ENCODE results near the gene TYR. TPM values are rescaled to one million over a fixed set of nuclear protein-coding genes. Genes with fewer than 3 reads are reported as not detected.

Gene TYR
- total and polyA plus RNA-seq, 2 donors (not counting 1 experiment from before 2014, with no cell fraction given) = not detected

- no peak overlapping the region for H2AFZ ChIP-seq (ENCODE audit: insufficient read depth, low read depth, low read length, poor library complexity, severe bottlenecking)
- H3K27ac ChIP-seq (ENCODE audit: low read length in 2 of 2) = no peak overlapping the region
- H3K4me3 Mint-ChIP-seq = no peak overlapping the region
- no peaks in the 10 kb centered on the region for H3K27me3 ChIP-seq (replicated peaks in 1 of 4; ENCODE audit: control extremely low read depth in 1 of 4, control insufficient read depth in 3 of 4, insufficient read depth in 4 of 4, low read length in 3 of 4)
- CTCF ChIA-PET = interaction anchor here (0.7 kb wide), 1 partner anchor 68 kb away, joined by 3 read pairs; no protein-coding TSS in a partner anchor
- H3K27me3 Mint-ChIP-seq = no peaks in the 10 kb centered on the region
- TF ChIP-seq, protein P1, sequence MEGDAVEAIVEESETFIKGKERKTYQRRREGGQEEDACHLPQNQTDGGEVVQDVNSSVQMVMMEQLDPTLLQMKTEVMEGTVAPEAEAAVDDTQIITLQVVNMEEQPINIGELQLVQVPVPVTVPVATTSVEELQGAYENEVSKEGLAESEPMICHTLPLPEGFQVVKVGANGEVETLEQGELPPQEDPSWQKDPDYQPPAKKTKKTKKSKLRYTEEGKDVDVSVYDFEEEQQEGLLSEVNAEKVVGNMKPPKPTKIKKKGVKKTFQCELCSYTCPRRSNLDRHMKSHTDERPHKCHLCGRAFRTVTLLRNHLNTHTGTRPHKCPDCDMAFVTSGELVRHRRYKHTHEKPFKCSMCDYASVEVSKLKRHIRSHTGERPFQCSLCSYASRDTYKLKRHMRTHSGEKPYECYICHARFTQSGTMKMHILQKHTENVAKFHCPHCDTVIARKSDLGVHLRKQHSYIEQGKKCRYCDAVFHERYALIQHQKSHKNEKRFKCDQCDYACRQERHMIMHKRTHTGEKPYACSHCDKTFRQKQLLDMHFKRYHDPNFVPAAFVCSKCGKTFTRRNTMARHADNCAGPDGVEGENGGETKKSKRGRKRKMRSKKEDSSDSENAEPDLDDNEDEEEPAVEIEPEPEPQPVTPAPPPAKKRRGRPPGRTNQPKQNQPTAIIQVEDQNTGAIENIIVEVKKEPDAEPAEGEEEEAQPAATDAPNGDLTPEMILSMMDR (IDR thresholded peaks at IDR 0.05) = no peak
- TF ChIP-seq EZH2 (IDR thresholded peaks at IDR 0.05; ENCODE audit: borderline replicate concordance, insufficient read depth, low read depth, low read length, poor library complexity, severe bottlenecking) = no peak
- no peak overlapping the region for H3K4me2 ChIP-seq (replicated peaks; ENCODE audit: low read depth, low read length, poor library complexity, severe bottlenecking)
- H3K9me3 Mint-ChIP-seq (ENCODE audit: insufficient read depth) = peaks cover 3% of the 10 kb centered on the region
- H3K9ac ChIP-seq (ENCODE audit: low read length) = no peak overlapping the region
- DNase-seq (no peak), ATAC-seq (ENCODE audit: low read depth) (no peak)
- no peaks in the 10 kb centered on the region for H3K9me3 ChIP-seq (ENCODE audit: control extremely low read depth in 1 of 3, control insufficient read depth in 2 of 3, insufficient read depth in 1 of 3, low read length in 2 of 3)
- no CpG with 5 or more reads among the region's 2 CpGs for WGBS (ENCODE audit: insufficient coverage)
- H3K36me3 ChIP-seq (replicated peaks in 1 of 2; ENCODE audit: control extremely low read depth in 1 of 2, control insufficient read depth in 1 of 2, extremely low read depth in 1 of 2, insufficient read depth in 2 of 2, low read length in 1 of 2) = no peaks in the 10 kb centered on the region
- H3K4me3 ChIP-seq (ENCODE audit: control extremely low read depth in 1 of 5, extremely low read depth in 1 of 5, insufficient read depth in 1 of 5, low read depth in 2 of 5, low read length in 4 of 5) = no peak overlapping the region
- H3K79me2 ChIP-seq (ENCODE audit: control insufficient read depth, insufficient read depth, low read length) = no peaks in the 10 kb centered on the region
- H4K20me1 ChIP-seq (ENCODE audit: control insufficient read depth, insufficient read depth, low read length, poor library complexity, severe bottlenecking) = no peaks in the 10 kb centered on the region
- H3K27ac Mint-ChIP-seq = no peak overlapping the region
- POLR2A ChIA-PET = no interaction called here
- no peaks in the 10 kb centered on the region for H3K4me1 Mint-ChIP-seq
- no peaks in the 10 kb centered on the region for H3K4me1 ChIP-seq (ENCODE audit: control insufficient read depth in 2 of 2, insufficient read depth in 2 of 2, low read length in 2 of 2)
- intact Hi-C loops (cut with micrococcal nuclease) = no loop called here
Observed at GRCh38 chr11:89189776-89190175, 12.1 kb downstream of the TYR start.

GRCh38 chr11:89201138-89201537, 23.5 kb downstream of the TYR start:
- intact Hi-C loops (cut with micrococcal nuclease) = no loop called here
- Histone ChIP-seq H3K27me3 (replicated peaks in 1 of 4; ENCODE audit: control extremely low read depth in 1 of 4, control insufficient read depth in 3 of 4, insufficient read depth in 4 of 4, low read length in 3 of 4) (no peaks in the 10 kb centered on the region), H4K20me1 (ENCODE audit: control insufficient read depth, insufficient read depth, low read length, poor library complexity, severe bottlenecking) (no peaks in the 10 kb centered on the region), H2AFZ (ENCODE audit: insufficient read depth, low read depth, low read length, poor library complexity, severe bottlenecking) (no peak overlapping the region), H3K79me2 (ENCODE audit: control insufficient read depth, insufficient read depth, low read length) (no peaks in the 10 kb centered on the region), H3K4me1 (ENCODE audit: control insufficient read depth in 2 of 2, insufficient read depth in 2 of 2, low read length in 2 of 2) (no peaks in the 10 kb centered on the region), H3K9ac (ENCODE audit: low read length) (no peak overlapping the region), H3K27ac (ENCODE audit: low read length in 2 of 2) (no peak overlapping the region), H3K36me3 (replicated peaks in 1 of 2; ENCODE audit: control extremely low read depth in 1 of 2, control insufficient read depth in 1 of 2, extremely low read depth in 1 of 2, insufficient read depth in 2 of 2, low read length in 1 of 2) (no peaks in the 10 kb centered on the region), H3K4me3 (ENCODE audit: control extremely low read depth in 1 of 5, extremely low read depth in 1 of 5, insufficient read depth in 1 of 5, low read depth in 2 of 5, low read length in 4 of 5) (no peak overlapping the region), H3K9me3 (ENCODE audit: control extremely low read depth in 1 of 3, control insufficient read depth in 2 of 3, insufficient read depth in 1 of 3, low read length in 2 of 3) (no peaks in the 10 kb centered on the region), H3K4me2 (replicated peaks; ENCODE audit: low read depth, low read length, poor library complexity, severe bottlenecking) (no peak overlapping the region)
- ChIA-PET POLR2A (no interaction called here), CTCF (no interaction called here)
- Mint-ChIP-seq H3K27ac (no peak overlapping the region), H3K27me3 (no peaks in the 10 kb centered on the region), H3K9me3 (ENCODE audit: insufficient read depth) (no peaks in the 10 kb centered on the region), H3K4me1 (no peaks in the 10 kb centered on the region), H3K4me3 (no peak overlapping the region)
- WGBS (ENCODE audit: insufficient coverage) = no CpG with 5 or more reads among the region's 1 CpG
- DNase-seq (no peak), ATAC-seq (ENCODE audit: low read depth) (no peak)
- TF ChIP-seq, protein P1 (IDR thresholded peaks at IDR 0.05) = no peak
- TF ChIP-seq EZH2 (IDR thresholded peaks at IDR 0.05; ENCODE audit: borderline replicate concordance, insufficient read depth, low read depth, low read length, poor library complexity, severe bottlenecking) = no peak
